Measurements from ENCODE around the gene LHX2.
A peak's percentile ranks its signal among the peaks of the same experiment; 100 is the strongest.

LHX2 gene

DNA sequence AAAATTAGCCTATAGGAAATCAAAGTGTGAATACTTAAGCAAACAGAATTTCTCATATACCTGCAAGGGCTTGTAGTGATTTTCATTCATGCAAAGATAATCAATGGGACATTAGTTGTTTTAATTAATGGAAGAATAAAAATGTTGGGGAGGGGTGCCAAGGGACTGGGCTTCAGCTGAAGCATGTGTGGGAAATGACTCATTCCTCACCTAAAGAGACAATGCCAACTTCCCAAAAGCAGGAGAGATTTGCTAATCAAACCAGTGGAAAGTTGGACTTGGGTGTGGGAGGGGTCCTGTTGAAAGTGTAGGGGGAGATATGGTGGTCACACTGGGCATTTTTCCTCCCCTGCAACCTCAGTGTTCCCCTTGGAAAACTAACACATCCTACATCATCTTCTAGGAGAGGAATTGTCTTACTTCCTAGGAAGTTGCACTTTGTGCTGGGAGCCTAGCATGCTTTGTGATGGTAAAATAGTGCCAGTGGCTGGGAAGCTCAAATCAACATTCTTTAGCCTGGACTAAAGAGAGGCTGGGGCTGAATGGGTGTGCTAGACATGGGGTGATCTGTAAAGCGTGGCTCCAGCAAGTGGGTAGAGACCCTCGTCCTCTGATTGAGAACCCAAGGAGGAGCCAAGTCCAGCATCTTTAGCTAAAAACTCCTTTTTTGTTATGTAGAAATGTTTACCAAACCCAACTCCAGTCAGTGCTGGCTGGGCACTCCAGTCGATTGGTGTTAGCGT is 6.4 kb upstream of the LHX2 start:
- peaks cover 0 to 19% (median 15%) of the 10 kb centered on the region in 4 donors for H3K4me1 ChIP-seq
- no peak overlapping the region for H3K27ac ChIP-seq
- H3K4me3 ChIP-seq: no peak overlapping the region
- no peaks in the 10 kb centered on the region for H3K9me3 ChIP-seq
- peak in 1 of 2 donors; percentile 25 for DNase-seq
- intact Hi-C loops (cut with DNase I; ENCODE audit: low total_unique reads): no loop called here
- peaks cover 26 to 100% of the 10 kb centered on the region in 2 donors for H3K27me3 ChIP-seq
- H3K36me3 ChIP-seq: no peaks in the 10 kb centered on the region
- TF ChIP-seq, protein P1, sequence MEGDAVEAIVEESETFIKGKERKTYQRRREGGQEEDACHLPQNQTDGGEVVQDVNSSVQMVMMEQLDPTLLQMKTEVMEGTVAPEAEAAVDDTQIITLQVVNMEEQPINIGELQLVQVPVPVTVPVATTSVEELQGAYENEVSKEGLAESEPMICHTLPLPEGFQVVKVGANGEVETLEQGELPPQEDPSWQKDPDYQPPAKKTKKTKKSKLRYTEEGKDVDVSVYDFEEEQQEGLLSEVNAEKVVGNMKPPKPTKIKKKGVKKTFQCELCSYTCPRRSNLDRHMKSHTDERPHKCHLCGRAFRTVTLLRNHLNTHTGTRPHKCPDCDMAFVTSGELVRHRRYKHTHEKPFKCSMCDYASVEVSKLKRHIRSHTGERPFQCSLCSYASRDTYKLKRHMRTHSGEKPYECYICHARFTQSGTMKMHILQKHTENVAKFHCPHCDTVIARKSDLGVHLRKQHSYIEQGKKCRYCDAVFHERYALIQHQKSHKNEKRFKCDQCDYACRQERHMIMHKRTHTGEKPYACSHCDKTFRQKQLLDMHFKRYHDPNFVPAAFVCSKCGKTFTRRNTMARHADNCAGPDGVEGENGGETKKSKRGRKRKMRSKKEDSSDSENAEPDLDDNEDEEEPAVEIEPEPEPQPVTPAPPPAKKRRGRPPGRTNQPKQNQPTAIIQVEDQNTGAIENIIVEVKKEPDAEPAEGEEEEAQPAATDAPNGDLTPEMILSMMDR (IDR thresholded peaks at IDR 0.05): no peak

DNA sequence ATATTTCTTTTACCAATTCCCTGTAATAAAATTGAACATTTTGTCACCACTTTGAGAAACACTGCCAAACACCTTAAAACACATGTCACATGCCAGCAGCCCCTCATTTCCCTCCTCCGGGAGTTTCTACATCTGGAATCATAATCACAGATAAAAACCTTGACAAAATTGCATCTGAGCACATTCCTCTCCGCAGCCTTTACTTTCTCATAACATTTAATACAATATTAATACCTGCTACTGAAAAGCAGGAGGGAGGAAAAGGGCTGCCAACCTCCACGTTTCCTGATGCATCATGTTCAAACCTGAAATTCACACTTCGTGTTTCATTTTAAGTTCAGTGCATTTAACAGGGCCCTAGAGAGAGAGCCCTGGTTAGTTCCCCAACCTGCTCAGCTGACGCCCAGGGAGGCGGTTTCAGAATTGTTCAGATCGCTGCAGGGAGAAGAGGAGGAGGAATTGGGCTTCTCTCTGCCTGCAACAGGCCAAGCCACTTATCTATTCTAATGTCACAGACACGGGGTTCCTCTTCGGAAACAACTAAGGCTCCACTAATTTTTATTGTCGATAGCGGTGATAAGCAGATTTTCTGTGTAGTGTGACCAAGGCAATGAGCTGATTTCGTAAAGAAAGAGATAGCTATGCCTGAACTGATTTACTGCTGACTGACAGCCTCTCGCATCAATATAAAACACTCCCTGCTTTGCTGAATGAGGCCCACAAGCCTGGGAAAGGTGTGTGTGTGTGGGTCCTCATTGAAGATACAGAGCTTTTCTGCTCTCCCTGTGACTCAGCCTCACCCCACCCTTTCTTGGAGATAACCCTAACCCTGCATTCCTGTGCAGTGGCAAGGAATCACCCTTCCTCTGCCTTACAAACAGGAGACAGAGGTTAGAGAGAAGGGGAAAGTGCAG is 4.9 kb upstream of the LHX2 start:
- peaks cover 0 to 30% (median 25%) of the 10 kb centered on the region in 4 donors for H3K4me1 ChIP-seq
- TF ChIP-seq, protein P1 (IDR thresholded peaks at IDR 0.05): no peak
- peaks cover 28 to 100% of the 10 kb centered on the region in 2 donors for H3K27me3 ChIP-seq
- intact Hi-C loops (cut with DNase I; ENCODE audit: low total_unique reads): no loop called here
- H3K27ac ChIP-seq: no peak overlapping the region
- no peaks in the 10 kb centered on the region for H3K9me3 ChIP-seq
- no peak overlapping the region for H3K4me3 ChIP-seq
- DNase-seq: peak in 1 of 2 donors; percentile 59
- H3K36me3 ChIP-seq: no peaks in the 10 kb centered on the region

DNA sequence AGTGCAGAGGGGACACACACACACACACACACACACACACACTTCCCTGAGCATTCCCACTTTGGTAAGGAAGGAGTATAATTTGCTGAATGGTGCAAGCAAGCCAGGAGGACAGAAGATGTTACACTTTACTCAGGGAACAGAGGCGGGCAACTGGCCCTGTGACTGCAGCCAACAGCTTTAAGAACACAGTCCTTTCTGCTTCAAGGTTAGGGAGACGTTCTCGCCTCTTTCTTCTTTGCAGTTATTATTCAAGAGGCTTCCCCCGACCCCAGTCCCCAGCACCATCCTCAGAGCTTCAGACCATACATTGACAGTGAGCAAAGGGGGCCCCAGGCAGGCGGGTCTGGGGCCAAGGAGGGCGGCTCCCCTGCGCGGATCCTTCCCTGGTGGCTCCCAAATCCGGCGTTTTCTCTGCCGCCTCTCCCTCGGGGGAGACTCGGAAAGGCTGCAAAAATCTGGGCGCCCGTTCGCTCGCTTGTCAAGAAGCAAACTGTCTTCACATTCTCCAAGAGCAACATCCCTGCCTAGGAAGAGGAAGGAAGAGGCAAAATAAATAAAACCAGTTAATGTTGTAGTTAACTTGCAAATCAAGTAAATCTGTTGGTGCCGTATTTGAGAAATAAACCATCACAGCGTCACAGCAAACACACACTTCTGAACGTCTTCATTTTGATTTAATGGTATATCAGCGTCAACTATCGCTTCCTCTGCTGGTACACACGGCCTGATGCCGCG is 3.8 kb upstream of the LHX2 start:
- Histone ChIP-seq H3K9me3 (no peaks in the 10 kb centered on the region), H3K4me1 (peaks cover 0 to 40% (median 35%) of the 10 kb centered on the region in 4 donors), H3K27me3 (peaks cover 32 to 100% of the 10 kb centered on the region in 2 donors), H3K4me3 (no peak overlapping the region), H3K27ac (no peak overlapping the region), H3K36me3 (no peaks in the 10 kb centered on the region)
- intact Hi-C loops (cut with DNase I; ENCODE audit: low total_unique reads): no loop called here
- no peak for DNase-seq
- TF ChIP-seq, protein P1 (IDR thresholded peaks at IDR 0.05): no peak

DNA sequence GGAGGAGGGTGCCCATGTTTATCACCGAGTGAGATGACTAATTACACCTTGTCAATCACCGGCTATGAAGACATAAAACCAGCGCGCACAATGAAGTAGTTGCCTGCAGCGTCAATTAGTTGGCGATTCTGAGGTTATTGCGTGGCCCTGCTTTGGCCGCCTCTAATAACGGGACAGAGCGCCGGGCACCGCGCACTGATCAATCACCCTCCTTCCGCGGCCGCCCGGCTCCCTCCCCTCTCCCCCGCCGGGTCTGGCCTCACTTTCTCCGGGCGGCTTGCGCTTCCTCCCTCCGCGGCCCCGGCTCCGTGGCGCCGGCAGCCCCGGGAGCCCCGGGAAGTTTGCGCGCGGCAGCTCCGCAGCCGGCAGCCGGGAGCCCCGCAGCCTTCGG is 3.3 kb upstream of the LHX2 start:
- TF ChIP-seq, protein P1 (IDR thresholded peaks at IDR 0.05): no peak
- Histone ChIP-seq H3K36me3 (no peaks in the 10 kb centered on the region), H3K27me3 (peaks cover 32 to 100% of the 10 kb centered on the region in 2 donors), H3K27ac (no peak overlapping the region), H3K4me1 (peaks cover 0 to 44% (median 38%) of the 10 kb centered on the region in 4 donors), H3K4me3 (no peak overlapping the region), H3K9me3 (no peaks in the 10 kb centered on the region)
- intact Hi-C loops (cut with DNase I; ENCODE audit: low total_unique reads): no loop called here
- DNase-seq: no peak
